PC-3 (cell line): Measurements from ENCODE around the gene SBNO2. TPM values are rescaled to one million over a fixed set of nuclear protein-coding genes. Genes with fewer than 3 reads are reported as not detected.
A peak's percentile ranks its signal among the peaks of the same experiment; 100 is the strongest.

Experiments used
- ATAC-seq: fragments of 200-7000 bp; cut with Tn5 transposase; 2 replicates; pipeline ENCODE4 v1.9.1; 2020; ENCODE audit warnings: mild to moderate bottlenecking, moderate library complexity
- BruUV-seq: library from RNA; stranded (reverse); fragments of 400-500 nt; replicated peaks from 2 replicates; lab custom pipeline; 2021; lab: Mats Ljungman, UMichigan
- CTCF ChIA-PET: fragments of 300-600 bp; sonication (Branson Sonifier 250); formaldehyde crosslinking; loops from one replicate; lab custom pipeline; 2022; ENCODE audit warnings: antibody characterized with exemption; lab: Charles Lee
- POLR2A ChIA-PET: fragments of 300-600 bp; sonication (Branson Sonifier 250); formaldehyde crosslinking; loops from one replicate; lab custom pipeline; 2022; ENCODE audit warnings: antibody characterized with exemption; ENCODE audit not compliant: unreplicated experiment; lab: Charles Lee
- DNase-seq: peaks from one replicate; pipeline ENCODE4 v3.0.0-alpha.2; 2015
- H2AFZ ChIP-seq: fragments of 300-600 bp; sonication (generic); 2 replicates; pipeline ENCODE4 v1.6.0; 2016; ENCODE audit warnings: antibody characterized with exemption, low read length
- H3F3A ChIP-seq: fragments of 300-600 bp; sonication (generic); one replicate; pipeline ENCODE4 v1.6.0; 2017; ENCODE audit warnings: antibody characterized with exemption, low read length, control low read depth, mild to moderate bottlenecking; ENCODE audit not compliant: unreplicated experiment
- H3K27ac ChIP-seq: fragments of 300-600 bp; sonication (generic); 2 replicates; pipeline ENCODE4 v1.5.1; 2016; ENCODE audit warnings: mild to moderate bottlenecking, low read length
- H3K27me3 ChIP-seq: fragments of 300-600 bp; sonication (generic); 2 replicates; pipeline ENCODE4 v1.6.1; 2016; ENCODE audit warnings: low read length, mixed read lengths
- H3K36me3 ChIP-seq: fragments of 300-600 bp; sonication (generic); 2 replicates; pipeline ENCODE4 v1.6.1; 2016; ENCODE audit warnings: low read depth, mixed run types, low read length, mixed read lengths
- H3K4me1 ChIP-seq: fragments of 300-600 bp; sonication (generic); 2 replicates; pipeline ENCODE4 v1.5.1; 2016; ENCODE audit warnings: low read length; ENCODE audit not compliant: insufficient read depth
- H3K4me2 ChIP-seq: fragments of 300-600 bp; sonication (generic); 2 replicates; pipeline ENCODE4 v1.6.0; 2016; ENCODE audit warnings: low read length
- H3K4me3 ChIP-seq: fragments of 300-600 bp; sonication (generic); 2 replicates; pipeline ENCODE4 v1.5.1; 2016; ENCODE audit warnings: mild to moderate bottlenecking, low read length, mixed read lengths
- H3K79me2 ChIP-seq: fragments of 300-600 bp; sonication (generic); 2 replicates; pipeline ENCODE4 v1.6.1; 2017; ENCODE audit warnings: low read length, mixed read lengths
- H3K9ac ChIP-seq: fragments of 300-600 bp; sonication (generic); 2 replicates; pipeline ENCODE4 v1.6.0; 2016; ENCODE audit warnings: mild to moderate bottlenecking, low read length
- H3K9me2 ChIP-seq: fragments of 300-600 bp; sonication (generic); replicated peaks from 2 replicates; pipeline ENCODE4 v1.6.1; 2016; ENCODE audit warnings: mixed run types, low read length, mixed read lengths
- H3K9me3 ChIP-seq: fragments of 300-600 bp; sonication (generic); 2 replicates; pipeline ENCODE4 v1.6.1; 2016; ENCODE audit warnings: low read length, mixed read lengths
- H4K20me1 ChIP-seq: fragments of 300-600 bp; sonication (generic); 2 replicates; pipeline ENCODE4 v1.6.1; 2016; ENCODE audit warnings: low read length, mixed read lengths
- CTCF ChIP-seq: fragments of 300-600 bp; sonication (generic); conservative IDR thresholded peaks from 2 replicates; pipeline ENCODE4 v1.5.1; 2017; ENCODE audit warnings: antibody characterized with exemption, low read depth, mild to moderate bottlenecking, low read length
- EZH2 ChIP-seq: fragments of 300-600 bp; sonication (generic); IDR thresholded peaks from one replicate; pipeline ENCODE4 v1.6.1; 2017; ENCODE audit warnings: antibody characterized with exemption, mild to moderate bottlenecking, low read length; ENCODE audit not compliant: unreplicated experiment
- EZH2phosphoT487 ChIP-seq: fragments of 300-600 bp; sonication (generic); IDR thresholded peaks from 2 replicates; pipeline ENCODE4 v1.6.1; 2018; ENCODE audit warnings: mild to moderate bottlenecking, antibody characterized with exemption, low read length, borderline replicate concordance
- intact Hi-C: fragments of 100-400 bp; cut with micrococcal nuclease; formaldehyde crosslinking; loops from 2 replicates; pipeline ENCODE4 v1.9.0; 2023
- total RNA-seq: library from RNA; depleted of rRNA; stranded (reverse); fragments of >200 nt; gene quantifications from 2 replicates; pipeline ENCODE4 v1.2.3, GENCODE V29; 2014

SBNO2 gene
- total RNA-seq, 1 experiment from 2014 or later = 62.4 TPM

- TF ChIP-seq CTCF = no peak
- no peak for TF ChIP-seq EZH2
- TF ChIP-seq EZH2phosphoT487 = no peak
- Histone ChIP-seq H3K4me1 (no peaks in the 10 kb centered on the region), H3K4me3 (no peak overlapping the region), H3K9me3 (no peaks in the 10 kb centered on the region), H4K20me1 (no peaks in the 10 kb centered on the region), H3F3A (no peaks in the 10 kb centered on the region), H3K4me2 (no peak overlapping the region), H3K27me3 (no peaks in the 10 kb centered on the region), H3K27ac (no peak overlapping the region), H2AFZ (no peak overlapping the region), H3K9me2 (no peaks in the 10 kb centered on the region), H3K9ac (no peak overlapping the region), H3K79me2 (no peaks in the 10 kb centered on the region), H3K36me3 (no peaks in the 10 kb centered on the region)
- BruUV-seq = no TSS peak
- POLR2A ChIA-PET = no interaction called here
- DNase-seq (no peak), ATAC-seq (no peak)
- CTCF ChIA-PET = no interaction called here
- intact Hi-C loops = no loop called here
Measured at GRCh38 chr19:1084024-1084868, 89.8 kb downstream of the SBNO2 start.

GRCh38 chr19:1082928-1083816, 90.9 kb downstream of the SBNO2 start:
- Histone ChIP-seq H3K9me3 (no peaks in the 10 kb centered on the region), H3K4me2 (peak overlapping the region; percentile 61; the same call in 1 of the 2 replicates), H3K36me3 (no peaks in the 10 kb centered on the region), H3K9ac (no peak overlapping the region), H3K27me3 (no peaks in the 10 kb centered on the region), H3K27ac (no peak overlapping the region), H3K4me1 (no peaks in the 10 kb centered on the region), H3K9me2 (no peaks in the 10 kb centered on the region), H3F3A (no peaks in the 10 kb centered on the region), H3K4me3 (no peak overlapping the region), H4K20me1 (no peaks in the 10 kb centered on the region), H3K79me2 (no peaks in the 10 kb centered on the region), H2AFZ (no peak overlapping the region)
- CTCF ChIA-PET = no interaction called here
- intact Hi-C loops = no loop called here
- POLR2A ChIA-PET = interaction anchor here (0.5 kb wide), 1 partner anchor 1378 kb away, joined by 3 read pairs; no protein-coding TSS in a partner anchor
- DNase-seq = no peak
- no TSS peak for BruUV-seq
- TF ChIP-seq EZH2 (no peak), CTCF (no peak), EZH2phosphoT487 (no peak)
- ATAC-seq = no peak
